NCI-H2107 treated with DMSO at 0.1 percent for 48 hours (cell line): ENCODE measurements around the gene NDRG3.
"Not testable (repeated sequence)": the region's sequence is repeated elsewhere in the genome, so short reads cannot be mapped to it uniquely, and the experiment has no call there.

Source experiments
- DNase-seq: peaks from one replicate; lab custom pipeline; 2025; ENCODE audit not compliant: unreplicated experiment; lab: John Stamatoyannopoulos, UW

The NDRG3 gene

DNA sequence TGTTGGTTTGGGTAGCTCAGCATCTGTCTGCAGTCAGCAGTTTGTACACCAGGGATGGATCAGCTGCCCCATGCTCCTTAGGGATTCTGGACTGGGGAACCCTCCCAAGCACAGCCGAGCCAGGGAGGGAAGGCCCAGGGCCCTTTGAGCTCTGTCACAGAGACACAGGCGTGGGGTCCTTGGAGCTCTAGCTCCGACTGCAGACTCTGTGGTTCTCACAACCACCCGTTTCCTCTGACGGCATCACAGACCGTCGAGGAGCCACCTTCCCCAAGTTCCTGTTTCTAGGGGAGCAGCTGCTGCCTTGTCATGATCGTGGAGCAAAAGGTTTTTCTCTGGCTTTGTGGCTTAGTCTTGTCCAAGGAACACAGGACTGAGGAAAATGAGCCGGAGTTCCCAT is 99.9 kb downstream of the NDRG3 start, which contains the start of gene SLA2:
SLA2 (minus strand) TSS at position 199 of the 400 bp plus-strand sequence. CDS start 4,861 bp downstream, outside the sequence.
- DNase-seq: no peak

- no peak for DNase-seq
Measured at GRCh38 chr20:36645353-36645752, 100.5 kb downstream of the NDRG3 start.

DNA sequence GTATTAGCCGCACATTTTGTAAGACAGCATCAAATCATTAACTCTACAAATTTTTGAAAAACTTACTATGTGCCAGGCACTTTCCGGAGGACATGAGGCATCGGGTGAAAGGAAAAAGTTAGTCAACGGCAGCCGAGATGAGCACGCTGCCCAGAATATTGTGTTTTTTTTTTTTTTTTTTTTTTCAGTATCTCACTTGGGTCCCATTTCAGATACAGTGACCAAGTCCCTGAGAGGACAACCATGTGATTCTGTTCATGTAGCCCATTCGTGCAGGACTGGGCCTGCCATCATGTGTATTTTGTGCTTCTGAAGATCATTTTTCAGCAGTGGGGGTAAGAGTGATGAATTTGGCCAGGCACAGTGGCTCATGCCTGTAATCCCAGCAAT is 101.2 kb downstream of the NDRG3 start:
- no peak for DNase-seq

DNA sequence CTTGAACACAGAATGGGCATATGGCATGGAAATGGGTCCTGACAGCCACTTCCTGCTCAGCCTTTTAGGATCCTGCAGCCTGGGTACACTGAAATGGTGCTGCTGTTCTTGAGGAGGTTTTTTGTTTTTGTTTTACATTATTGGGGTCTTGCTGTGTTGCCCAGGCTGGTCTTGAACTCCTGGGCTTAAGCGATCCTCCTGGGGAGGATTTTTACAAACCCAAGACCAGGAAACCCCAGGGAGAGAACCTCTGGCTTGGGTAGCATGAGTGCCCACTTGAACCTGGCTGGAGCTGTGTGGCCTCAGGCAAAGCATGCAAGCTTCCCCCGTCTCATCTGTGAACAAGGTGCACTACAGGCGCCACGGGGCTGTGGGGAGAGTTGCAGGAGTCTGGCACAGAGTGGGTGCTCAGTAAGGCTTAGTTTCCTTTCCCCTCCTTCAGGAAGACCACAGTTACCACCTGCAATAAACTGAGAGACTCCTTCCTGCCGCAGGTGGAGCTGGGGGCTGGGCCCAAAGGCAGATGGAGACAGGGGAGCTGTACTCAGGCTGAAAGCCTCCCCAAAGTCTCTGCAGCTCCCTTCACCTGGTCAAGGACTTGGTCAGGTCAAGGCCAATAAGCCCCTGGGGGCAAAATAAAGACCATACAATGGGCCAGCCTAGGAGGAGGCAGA is 101.7 kb downstream of the NDRG3 start:
- no peak for DNase-seq

DNA sequence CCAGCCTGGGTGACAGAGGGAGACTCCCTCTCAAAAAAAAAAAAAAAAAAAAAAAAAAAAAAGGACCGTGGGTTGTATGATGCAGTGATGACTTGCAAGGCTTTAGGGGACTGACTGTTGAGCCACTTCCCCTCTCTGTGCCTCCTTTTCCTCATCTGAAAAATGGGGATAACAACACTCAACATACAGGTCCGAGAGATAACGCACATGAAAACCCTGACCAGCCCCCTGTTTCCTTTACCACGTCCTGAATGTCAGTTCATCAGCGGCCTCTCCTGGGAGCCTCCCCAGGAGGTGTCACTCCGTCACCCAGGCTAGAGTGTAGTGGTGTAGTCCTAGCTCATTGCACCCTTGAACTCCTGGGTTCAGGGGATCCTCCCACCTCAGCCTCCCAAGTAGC is 103.8 kb downstream of the NDRG3 start:
- no peak for DNase-seq

DNA sequence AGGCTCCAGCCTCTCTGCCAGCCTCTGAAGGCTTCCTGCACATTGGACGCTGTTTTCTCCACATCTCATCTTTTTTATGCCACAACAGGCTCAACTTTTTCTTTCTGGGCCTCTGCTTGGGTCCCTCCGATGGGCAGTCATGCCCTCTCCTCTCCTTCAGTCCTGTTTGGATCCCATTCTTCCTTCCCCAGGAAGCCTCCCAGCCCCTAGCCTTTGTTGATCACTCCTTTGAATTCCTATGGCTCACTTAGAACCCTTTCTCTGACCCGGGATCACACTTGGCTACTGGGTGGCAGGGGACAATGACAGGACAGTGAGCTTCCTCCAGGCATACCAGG is 104.4 kb downstream of the NDRG3 start:
- no peak for DNase-seq

DNA sequence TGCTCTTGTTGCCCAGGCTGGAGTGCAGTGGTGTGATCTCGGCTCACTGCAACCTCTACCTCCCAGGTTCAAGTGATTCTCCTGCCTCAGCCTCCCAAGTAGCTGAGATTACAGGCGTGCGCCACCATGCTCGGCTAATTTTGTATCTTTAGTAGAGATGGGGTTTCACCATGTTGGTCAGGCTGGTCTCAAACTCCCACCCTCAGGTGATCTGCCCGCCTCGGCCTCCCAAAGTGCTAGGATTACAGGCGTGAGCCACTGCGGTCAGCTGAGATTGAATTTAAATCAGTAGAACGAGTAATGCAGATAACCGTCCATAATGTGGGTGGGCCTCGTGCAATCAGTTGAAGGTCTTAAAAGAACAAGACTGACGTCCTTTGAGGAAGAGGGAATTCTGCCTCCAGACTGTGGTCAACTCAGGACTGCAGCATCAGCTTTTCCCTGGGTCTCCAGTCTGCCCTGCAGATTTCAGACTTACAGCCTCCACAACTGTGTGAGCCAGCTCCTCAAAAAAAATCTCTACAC is 107.0 kb downstream of the NDRG3 start:
- not testable (repeated sequence) for DNase-seq

DNA sequence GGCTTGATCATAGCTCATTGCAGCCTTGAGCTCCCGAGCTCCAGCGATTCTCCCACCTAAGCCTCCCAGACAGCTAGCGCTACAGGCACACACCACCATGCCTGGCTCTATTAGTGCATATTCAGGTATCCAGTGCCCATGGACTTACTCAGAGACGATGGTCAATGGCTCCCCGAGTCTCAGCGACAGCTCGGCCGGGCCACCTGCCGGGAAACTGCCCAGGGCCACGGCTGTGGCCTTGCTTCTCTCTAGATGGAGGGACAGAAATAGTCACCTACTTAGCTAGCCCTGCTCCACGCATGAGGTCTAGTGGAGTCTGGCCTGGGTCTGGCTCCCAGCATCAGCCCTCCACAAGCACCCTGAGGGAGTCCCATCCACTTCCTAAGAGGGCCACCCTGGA is 111.5 kb downstream of the NDRG3 start:
- no peak for DNase-seq

DNA sequence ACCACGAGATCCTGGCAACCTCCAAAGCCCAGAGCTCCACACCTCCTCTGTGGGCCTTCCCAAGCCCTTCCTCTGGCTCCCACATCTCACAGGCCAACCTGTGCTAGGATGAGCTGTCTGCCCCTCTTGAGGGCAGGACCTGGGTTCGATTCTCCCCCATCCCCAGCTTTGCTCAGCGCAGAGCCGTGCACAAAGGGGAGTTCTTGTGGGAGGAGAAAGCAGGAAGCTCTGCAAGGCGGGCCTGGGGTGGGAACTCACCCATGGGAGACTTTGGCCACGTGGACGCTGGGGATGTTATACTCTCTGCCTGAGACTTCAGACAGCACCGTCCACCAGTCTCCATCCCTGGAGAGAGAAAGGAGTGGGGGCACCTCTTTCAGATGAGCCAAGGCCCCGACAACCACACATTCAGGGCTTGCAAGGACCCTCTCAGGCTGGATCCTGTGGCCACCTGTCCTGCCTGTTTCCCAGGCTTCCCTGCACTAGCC is 112.6 kb downstream of the NDRG3 start:
- DNase-seq: no peak

DNA sequence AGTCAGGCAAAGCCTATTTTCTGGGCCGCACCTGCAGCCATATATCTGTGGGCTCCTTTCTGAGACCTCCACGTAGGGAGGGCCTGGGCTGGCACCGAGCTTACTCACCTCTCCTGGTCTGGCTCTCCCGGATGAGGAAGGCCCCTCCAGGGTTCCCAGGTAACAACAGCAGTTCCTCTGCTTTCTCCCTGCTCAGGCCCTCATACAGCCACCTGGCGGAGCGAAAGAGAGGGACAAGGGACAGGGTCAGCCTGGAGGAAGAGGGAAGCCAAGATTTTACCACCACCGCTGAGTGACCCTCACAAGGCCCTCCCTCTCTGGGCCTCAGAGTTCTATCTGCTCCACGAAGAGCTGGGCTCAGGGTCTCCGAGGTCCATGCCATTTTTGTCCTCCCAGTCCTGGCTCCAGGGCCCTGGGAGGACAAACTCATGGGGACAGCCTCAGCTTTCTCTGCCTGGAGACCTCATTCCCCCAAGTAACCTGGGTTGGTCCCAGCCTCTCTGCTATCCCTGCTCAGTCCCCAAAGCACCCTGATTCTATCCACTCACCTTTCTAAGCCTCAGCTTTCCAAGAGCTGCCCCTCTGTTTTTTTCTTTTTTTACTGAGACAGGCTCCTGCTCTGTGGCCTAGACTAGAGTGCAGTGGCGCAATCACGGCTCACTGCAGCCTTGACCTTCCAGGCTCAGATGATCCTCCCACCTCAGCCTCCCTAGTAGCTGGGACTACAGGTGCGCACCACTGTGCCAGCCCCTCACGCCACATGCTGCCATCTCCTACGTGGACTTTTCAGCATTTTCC is 113.2 kb downstream of the NDRG3 start:
- DNase-seq: no peak

GRCh38 chr20:36632147-36632486 is 113.8 kb downstream of the NDRG3 start:
- no peak for DNase-seq

- no peak for DNase-seq
Measured at GRCh38 chr20:36631646-36632045, 114.2 kb downstream of the NDRG3 start.

DNA sequence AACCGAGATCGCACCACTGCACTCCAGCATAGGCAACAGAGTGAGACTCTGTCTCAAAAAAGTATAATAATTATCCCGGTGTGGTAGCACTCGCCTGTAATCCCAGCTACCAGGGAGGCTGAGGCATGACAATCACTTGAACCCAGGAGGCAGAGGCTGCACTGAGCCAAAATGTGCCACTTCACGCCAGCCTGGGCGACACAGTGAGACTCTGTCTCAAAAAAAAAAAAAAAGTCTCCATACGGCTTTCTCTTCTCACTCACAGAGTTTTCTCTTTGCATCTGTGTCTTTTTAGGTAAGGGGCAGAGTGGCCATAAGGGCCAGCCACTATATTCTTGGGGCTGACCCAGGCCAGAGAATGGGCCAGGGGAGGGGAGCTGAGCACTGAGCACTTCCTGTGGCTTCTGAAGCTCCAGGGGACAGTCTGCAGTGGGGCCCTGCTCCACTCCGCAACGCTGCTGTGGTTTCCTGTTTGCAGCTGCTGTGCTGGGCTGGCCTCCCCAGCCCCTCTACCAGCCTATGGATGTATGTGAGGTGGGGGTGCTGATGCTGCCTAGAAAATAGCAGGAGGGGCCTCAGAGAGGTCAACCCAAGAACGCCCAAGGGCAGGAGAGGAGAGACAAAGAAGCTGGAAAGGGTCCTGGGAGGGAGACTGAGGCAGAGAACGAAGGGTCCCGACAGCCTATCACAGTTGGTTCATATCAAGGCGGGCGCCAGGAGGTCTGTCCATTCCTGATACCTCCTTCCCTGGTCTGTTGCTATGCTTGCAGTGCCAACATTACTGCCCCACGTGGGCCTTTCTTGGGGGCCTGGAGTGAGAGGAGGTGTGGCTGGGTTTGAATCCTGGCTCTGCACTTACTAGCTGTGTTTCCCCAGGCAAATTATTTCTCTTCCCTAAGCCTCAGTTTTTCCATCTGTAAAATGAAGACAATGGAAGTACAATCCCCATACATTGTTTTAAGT is 115.9 kb downstream of the NDRG3 start:
- no peak for DNase-seq

DNA sequence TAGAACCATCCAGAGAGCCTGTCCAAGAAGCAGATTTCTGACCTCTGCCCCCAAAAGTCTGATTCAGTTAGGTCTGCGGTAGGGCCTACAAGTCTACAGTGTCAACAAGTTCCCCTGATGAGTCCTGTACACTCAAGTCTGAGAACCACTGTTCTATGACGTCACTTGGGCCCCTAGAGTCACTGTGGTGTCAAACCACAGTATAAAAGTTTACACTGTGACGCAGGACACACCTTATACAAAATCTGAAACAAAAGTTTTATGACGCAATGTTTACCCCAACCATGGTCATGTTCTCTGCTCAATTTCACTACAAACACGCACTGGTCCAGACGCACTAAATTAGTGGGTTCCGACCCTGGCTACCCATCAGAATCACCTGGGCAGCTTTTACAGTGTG is 117.8 kb downstream of the NDRG3 start:
- no peak for DNase-seq

- no peak for DNase-seq
Measured at GRCh38 chr20:36624944-36625324, 121.0 kb downstream of the NDRG3 start.

GRCh38 chr20:36624068-36624943 is 121.6 kb downstream of the NDRG3 start:
- DNase-seq: no peak

GRCh38 chr20:36623444-36623843 is 122.4 kb downstream of the NDRG3 start:
- DNase-seq: no peak

DNA sequence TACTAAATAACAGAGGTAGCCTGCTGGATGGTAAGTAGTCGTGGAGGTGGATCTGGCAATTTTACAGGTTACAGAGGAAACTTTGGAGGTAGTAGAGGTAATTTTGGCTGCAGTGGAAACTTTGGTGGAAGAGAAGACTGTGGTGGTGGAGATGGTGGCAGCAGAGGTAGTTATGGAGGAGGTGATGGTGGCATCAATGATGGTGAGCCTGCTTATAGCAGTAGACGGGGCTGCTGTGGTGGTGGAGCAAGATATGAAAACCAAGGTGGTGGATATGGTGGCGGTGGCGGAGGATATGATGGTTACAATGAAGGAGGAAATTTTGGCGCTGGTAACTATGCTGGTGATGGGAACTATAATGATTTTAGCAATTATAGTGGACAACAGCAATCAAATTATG is 125.0 kb downstream of the NDRG3 start:
- DNase-seq: no peak

GRCh38 chr20:36614781-36615557 is 130.9 kb downstream of the NDRG3 start:
- DNase-seq: no peak

GRCh38 chr20:36613974-36614373 is 131.9 kb downstream of the NDRG3 start:
- DNase-seq: peak; percentile 87
